GM19463 (cell line): ENCODE measurements around the gene DCAF7.

Source experiments
- ATAC-seq: cut with Tn5 transposase; IDR thresholded peaks from one replicate; pipeline ENCODE4 v1.9.1; 2021; ENCODE audit warnings: mild to moderate bottlenecking, moderate library complexity; ENCODE audit not compliant: unreplicated experiment

The DCAF7 gene

DNA sequence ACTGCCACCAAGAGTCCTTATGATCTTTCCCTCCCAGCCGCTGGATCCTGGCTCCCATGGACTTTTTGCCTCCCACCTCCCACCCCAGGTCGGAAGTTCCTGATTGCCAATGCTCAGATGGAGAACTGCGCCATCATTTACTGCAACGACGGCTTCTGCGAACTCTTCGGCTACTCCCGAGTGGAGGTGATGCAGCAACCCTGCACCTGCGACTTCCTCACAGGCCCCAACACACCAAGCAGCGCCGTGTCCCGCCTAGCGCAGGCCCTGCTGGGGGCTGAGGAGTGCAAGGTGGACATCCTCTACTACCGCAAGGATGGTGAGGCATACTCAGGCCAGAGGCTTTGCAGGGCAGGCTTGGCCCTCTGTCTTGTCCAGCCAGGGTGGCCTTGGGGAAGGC is 26.2 kb upstream of the DCAF7 start:
- no peak for ATAC-seq

GRCh38 chr17:63525190-63525946 is 24.9 kb upstream of the DCAF7 start:
- no peak for ATAC-seq

- ATAC-seq: no peak
Measured at GRCh38 chr17:63526861-63527260, 23.4 kb upstream of the DCAF7 start.

GRCh38 chr17:63528183-63528582 is 22.1 kb upstream of the DCAF7 start:
- no peak for ATAC-seq

DNA sequence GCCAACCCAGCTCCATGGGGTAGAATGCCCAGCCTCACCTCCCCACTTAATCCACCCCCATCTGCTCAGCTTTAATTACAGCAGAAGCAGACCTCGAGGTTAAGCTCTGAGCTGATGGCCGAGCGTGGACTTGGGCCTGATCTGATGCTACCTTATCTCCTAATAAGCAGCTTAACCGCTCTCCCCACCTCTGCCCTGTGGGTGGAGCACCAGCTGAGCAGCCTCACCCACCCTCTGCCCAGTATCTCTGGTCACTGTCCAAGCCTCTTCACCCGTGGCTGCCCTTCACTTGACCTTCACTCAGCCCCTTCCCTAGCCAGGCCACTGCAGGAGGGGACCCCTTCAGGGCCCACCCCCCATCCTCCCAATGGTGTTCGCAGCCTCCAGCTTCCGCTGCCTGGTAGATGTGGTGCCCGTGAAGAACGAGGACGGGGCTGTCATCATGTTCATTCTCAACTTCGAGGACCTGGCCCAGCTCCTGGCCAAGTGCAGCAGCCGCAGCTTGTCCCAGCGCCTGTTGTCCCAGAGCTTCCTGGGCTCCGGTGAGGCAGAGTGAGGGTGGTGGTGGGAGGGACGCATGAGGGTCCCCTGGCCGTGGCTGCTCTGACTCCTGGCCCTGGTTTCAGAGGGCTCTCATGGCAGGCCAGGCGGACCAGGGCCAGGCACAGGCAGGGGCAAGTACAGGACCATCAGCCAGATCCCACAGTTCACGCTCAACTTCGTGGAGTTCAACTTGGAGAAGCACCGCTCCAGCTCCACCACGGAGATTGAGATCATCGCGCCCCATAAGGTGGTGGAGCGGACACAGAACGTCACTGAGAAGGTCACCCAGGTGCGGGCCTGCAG is 20.3 kb upstream of the DCAF7 start:
- no peak for ATAC-seq

DNA sequence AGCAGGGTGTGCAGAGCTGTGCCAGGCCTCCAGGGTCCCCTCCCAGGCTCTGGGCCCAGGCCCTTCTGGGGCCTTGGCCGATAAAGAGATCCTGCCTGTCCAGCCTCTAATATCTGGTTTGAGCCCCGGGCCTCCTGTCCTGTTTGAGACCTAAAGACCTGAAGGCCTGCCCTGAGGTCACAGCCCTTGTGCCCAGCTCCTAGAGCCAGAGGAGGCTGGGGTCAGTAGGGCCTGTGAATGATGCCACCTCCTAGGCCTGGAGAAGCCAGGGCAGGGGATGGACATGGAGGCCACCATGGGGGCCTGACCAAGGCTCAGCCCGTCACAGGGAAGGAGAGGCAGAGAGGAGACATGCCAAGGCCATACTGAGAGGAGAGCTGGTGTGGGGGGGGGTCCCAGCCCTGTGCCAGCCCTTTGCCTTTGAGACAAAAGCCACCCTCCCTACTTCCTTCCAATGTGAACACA is 19.7 kb upstream of the DCAF7 start:
- no peak for ATAC-seq

- ATAC-seq: no peak
Measured at GRCh38 chr17:63531022-63531965, 19.0 kb upstream of the DCAF7 start.

DNA sequence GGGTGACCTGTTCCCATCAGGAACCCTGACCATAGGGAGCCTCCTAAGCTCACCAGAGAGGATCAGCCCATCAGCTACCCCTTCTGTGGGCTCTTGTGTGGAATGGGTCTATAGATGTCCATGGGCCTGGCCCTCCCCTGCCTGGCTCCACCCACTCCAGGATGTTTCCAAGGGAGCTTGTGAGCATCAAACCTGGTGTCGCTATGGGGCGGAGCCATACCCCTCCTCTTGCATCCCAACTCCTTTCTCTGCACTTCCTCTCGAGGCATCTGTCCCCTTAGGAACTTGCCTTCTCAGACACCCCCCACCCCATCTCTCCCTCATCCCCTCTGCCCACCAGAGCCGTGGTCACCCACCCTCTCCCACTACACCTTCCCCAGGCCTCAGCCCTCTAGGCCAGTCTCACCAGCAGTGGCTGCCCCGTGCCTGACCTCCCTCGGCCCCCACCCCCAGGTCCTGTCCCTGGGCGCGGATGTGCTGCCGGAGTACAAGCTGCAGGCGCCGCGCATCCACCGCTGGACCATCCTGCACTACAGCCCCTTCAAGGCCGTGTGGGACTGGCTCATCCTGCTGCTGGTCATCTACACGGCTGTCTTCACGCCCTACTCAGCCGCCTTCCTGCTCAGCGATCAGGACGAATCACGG is 16.7 kb upstream of the DCAF7 start:
- no peak for ATAC-seq

GRCh38 chr17:63534078-63534570 is 16.2 kb upstream of the DCAF7 start:
- no peak for ATAC-seq

DNA sequence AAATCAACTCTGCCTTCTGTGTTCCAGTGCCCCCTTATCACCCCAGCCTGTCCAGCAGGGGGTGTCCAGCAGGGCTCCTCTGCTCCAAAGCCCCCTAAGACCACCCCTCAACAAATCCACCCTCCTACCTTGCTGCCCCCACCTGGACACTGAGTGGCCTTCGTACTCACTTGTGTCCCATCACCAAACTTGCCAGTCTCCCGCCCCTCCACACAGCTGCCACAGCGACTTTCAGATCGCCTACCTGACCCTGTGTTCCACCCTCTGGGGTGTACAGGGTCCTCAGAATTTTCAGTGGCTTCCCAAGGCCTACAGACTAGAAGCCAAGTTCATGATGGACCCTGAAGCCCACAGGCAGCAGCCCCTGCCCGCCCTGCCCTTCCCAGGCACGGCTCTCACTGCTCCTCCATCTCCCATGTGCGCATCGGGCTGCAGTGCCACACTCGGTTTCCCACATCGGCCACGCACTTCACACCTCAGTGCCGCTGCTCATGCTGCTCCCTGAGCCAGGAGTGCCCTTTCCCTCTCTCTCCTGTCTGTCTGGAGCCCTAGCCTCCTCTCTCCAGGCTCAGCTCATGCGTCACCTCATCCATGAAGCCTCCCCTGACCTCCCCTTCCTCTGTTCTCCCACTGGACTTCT is 15.3 kb upstream of the DCAF7 start:
- no peak for ATAC-seq

DNA sequence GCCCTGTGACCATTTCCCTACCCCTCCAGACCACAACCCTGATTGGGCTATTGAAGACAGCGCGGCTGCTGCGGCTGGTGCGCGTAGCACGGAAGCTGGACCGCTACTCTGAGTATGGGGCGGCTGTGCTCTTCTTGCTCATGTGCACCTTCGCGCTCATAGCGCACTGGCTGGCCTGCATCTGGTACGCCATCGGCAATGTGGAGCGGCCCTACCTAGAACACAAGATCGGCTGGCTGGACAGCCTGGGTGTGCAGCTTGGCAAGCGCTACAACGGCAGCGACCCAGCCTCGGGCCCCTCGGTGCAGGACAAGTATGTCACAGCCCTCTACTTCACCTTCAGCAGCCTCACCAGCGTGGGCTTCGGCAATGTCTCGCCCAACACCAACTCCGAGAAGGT is 14.6 kb upstream of the DCAF7 start:
- ATAC-seq: no peak

GRCh38 chr17:63537001-63537400 is 13.3 kb upstream of the DCAF7 start:
- no peak for ATAC-seq

GRCh38 chr17:63537991-63538692 is 12.1 kb upstream of the DCAF7 start:
- ATAC-seq: no peak

DNA sequence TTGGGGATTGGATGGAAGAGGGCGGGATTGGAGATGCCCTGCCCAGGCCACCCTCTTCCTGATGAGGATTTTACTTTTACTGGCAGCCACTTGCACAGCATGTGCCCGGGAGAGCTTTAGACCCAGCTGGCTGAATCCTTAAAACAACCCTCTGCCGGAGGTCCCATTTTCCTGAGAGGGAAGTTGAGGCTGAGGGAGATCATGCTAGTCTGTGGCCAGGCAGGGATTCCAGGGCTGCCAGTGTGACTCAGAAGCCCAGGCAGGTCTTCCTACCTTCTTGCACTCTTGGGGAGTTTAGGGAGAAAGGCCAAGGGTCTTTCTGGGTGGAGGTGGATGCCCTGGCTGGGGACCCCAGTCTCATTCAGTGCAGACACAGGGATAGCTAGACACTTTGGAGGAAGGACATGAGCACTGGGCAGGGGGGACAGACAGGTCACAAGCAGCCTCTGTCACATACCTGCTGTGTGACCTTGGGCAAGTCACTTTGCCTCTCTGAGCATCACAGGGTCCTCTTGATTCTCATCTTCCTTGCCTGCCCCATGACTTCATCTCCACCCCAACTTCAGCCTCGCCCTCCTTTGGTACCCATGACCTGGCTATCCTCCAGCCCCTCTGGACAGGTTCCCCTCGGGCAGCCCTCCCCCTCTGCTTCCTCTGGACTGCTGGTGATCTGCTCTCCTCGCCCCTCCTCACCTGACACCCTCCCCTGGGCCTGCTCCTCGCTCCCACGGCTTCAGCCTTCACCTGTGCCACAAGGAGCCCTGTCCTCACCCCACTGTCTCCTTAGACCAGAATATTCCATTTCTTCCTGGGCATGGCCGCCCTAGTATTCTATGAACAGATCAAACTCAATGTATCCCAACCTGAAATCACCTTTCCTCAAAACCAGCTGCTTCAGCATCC is 11.3 kb upstream of the DCAF7 start:
- no peak for ATAC-seq

DNA sequence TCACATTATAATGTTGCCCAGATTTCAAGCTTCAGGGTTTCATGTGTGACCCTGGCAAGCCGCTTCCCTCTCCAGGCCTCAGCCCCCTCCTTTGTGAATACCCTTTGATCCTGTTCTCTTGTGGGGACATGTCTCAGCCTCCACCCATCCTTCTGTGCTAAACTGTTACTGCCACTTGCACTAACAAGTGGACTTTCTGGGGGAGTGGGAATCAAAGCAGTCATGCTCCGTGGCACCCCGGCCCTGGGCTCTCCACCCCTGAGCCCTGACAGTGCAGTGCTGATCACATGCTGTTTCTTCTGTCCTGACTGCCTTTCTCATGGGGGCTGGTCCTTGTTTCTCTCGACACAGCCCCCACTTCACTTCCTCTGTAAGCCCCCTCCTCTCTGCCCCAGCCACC is 9.7 kb upstream of the DCAF7 start:
- ATAC-seq: no peak

- no peak for ATAC-seq
Measured at GRCh38 chr17:63542218-63542545, 8.1 kb upstream of the DCAF7 start.

DNA sequence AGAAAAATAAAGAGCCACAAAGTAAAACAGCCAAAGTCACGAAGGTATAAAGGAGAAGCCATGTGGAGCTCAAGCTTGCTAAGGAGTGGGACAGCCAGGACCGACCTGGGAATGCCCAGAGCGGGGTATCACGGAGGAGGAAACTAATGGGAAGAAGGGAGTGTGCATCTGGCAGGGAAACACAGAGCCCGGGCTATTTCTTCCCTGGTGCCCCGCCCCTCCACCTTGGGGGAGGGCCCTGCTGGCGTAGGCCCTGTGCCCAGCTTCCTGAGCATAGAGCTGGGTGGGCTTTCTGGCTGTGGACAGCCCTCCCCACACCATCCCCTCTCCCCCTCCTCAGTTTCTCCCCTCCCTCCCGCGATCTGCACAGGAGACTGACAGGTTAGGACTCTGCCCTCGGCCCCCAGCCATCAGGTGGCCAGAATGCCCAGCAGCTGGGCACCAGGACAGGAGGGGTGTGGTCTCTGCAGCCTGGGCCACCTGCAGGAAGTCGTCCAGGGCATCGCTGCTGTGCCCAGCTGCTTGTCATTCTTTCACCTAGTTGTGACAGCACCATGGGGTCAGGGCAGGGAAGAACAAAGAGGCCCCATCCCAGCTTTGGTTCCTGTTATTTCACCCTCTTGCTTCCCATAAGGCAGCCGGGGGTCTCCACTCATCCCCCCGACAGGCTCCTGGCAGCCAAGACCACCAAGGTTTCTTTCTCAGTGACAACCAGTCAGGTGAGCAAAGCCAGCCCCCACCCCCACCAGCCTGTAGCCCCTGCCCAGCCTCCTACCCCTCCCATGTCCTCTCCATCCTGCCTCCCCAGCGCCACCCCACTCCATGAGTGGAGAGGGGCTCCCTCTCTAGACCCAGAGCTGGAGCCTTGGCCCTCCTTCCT is 7.1 kb upstream of the DCAF7 start:
- no peak for ATAC-seq
